Stimulated activated CD8-positive, alpha-beta memory T cell treated with anti-CD3 and anti-CD28 coated beads, Interleukin-7, amount 100 ng/mL, for 48 hours (primary cell): ENCODE results near the gene BIN2.

Source experiments
- DNase-seq, 2 donors: peaks; one replicate each; pipeline ENCODE4 v3.0.0-alpha.2; 2020; ENCODE audit warnings: low read depth in 1 of 2; ENCODE audit errors: extremely low read depth in 1 of 2

The BIN2 gene

DNA sequence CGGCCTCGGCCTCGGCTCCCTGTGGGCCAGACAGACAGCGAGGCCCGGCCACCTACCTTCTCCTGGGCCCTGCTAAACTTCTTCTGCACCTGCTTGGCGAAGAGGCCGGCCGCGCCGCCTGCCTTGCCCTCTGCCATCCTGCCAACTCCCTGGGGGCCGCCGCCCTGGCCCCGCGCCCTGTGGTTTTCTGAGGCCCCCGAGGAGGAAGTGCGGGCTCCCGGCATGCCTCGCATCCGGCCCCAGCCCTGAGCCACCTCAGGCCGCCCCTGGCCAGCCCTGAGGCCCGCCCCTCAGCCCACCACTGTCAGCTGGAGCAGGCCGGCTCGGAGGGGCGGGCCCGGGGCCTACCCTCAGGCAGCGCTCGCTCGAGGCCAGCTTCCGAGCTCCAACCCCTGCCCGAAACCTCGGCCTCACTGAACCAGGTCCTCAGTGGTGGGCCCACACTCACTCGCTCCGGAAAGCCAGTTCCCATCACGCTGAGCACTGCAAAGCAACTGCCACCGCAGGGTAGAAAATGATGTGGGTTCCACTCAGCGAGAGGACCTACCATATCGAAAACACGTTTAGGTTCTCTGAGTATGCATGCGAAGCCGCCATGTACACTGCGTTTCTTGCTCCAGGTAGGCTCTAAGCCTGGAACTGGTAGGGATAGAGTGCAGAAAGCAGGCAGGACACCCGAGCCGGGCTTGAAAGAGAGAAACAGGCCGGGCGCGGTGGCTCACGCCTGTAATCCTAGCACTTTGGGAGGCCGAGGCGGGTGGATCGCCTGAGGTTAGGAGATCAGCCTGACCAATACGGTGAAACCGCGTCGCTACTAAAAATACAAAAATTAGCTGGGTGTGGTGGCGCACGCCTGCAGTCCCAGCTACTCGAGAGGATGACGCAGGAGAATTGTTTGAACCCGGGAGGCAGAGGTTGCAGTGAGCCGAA lies at the start of gene BIN2:
TSS of gene BIN2 (minus strand) at position 209 of the 930 bp plus-strand sequence. CDS start at position 137, 72 bp downstream.
- DNase-seq, result peak; percentile 64 to 72

GRCh38 chr12:51373187-51373586 lies 49.2 kb upstream of the BIN2 start:
- DNase-seq, result no peak

DNA sequence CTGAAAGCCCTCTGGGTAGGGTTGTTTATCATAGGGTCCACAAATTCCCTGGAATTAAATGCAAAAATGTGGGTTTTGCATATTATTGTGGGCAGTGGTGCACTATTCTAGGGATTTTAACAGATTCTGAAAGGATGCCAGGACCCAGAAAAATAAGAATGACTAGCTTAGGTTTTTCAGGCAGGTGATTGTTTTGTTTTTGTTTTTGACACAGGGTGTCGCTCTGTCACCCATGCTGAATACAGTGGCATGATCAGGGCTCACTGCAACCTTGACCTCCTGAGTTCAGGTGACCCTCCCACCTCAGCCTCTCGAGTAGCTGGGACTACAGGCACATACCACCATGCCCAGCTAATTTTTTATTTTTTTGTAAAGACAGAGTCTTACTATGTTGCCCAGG lies 48.0 kb upstream of the BIN2 start:
- no peak for DNase-seq

- DNase-seq, result no peak
Measured at GRCh38 chr12:51371295-51371953, 47.5 kb upstream of the BIN2 start.

GRCh38 chr12:51370667-51371066 lies 46.7 kb upstream of the BIN2 start:
- no peak for DNase-seq

DNA sequence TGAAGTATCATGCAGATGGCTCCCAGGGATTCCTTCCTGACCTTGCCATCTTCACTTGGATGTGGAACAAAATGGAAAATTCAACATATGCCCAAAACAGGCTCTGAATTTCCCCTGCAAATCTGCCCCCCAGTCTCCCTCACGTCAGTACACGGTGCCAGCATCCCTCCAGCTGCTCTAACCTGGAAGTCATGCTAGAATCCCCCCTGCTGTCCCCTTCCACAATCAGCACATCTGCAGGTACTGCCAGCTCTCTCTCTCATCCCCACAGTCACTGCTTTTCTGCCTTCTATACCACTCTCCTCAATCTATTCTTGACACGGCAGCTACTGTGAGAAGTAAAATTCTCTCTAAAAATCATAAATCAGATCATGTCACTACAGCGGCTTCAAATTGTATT lies 45.6 kb upstream of the BIN2 start:
- no peak for DNase-seq

DNA sequence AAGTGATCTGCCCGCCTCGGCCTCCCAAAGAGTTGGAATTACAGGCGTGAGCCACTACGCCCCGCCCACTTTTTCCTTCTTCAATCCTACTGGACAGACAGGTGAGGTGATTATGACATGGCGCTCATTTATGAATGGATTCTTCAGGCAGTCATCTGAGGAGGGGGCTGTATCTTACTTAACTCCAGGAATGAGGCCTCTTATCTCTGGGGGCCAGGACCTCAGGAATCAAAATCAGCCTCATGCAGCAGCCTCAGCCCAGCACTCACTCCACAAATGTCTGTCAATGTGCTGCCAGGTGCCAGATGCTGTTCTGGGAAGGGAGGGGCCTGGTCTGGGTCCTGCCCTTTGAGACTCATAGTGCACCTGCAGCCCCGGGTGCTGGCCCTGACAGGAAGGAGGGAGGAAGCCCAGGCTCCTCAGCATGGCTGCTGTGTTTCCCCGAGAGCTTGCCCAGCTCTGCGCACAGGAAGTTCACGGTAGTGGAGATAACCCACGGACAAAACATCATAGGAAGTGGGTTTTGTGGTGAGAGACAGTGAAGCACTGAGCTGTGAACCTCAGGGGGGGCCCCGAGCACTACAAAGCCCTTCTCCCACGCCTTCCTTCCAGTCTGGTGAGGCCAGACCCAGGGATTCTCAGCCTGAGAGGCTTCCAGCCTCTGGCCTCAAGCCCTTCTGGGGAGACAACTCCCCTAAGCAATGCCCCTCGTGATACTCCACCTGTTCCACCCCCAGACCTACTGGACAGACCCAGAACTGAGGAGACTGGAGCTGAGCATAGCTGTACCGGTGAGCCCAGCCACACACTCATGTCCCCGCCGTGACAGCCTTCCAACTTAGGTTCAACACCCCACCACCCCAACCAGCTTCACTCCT lies 44.9 kb upstream of the BIN2 start:
- peak; percentile 73 to 86 for DNase-seq

DNA sequence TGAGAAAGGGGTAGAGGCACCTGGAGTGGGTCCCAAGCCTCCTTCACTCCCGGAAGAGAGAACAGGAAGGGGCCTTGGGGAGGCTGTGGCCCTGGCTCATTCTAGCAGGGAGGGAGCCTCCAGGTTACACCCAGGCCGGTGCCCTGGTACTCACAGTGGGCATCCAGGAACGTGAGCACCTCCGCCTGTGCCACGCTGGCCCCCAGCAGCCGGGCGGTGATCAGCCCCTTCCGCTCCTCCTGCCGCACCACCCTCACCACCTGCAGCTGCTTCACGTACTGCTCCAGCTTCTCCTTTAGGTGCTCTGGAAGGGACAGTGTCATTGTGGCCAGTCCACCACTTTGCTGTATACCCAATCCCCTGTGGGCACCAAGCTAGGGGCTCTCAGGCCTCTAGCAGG lies 41.3 kb upstream of the BIN2 start:
- DNase-seq, result no peak

GRCh38 chr12:51364001-51364400 lies 40.0 kb upstream of the BIN2 start:
- no peak for DNase-seq

DNA sequence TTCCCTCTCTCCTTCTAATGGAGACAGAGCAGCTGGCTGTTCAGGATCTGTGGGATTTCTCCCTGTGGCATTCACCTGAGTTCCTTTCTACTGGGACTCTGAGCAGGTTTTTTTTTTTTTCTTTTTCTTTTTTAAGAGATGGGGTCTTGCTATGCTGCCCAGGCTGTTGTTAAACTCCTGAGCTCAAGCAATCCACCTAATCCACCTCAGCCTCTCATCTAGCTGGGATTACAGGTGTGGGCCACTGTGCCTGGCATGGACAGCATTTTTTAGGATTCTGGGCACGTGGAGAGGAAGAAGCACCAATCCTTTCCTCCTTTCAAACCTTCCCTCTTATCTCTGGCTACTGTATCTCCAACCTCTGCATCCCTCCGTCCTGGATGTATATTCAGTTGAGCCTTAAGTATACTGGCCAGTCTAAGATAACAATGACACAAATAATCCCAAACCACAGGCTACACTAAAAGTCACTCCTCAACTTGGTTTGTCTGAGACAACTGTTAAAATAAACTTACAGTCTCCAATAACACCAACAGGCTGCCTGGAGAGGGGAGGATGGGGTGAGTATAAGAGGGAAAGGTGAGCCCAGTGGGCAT lies 38.9 kb upstream of the BIN2 start:
- DNase-seq, result no peak

DNA sequence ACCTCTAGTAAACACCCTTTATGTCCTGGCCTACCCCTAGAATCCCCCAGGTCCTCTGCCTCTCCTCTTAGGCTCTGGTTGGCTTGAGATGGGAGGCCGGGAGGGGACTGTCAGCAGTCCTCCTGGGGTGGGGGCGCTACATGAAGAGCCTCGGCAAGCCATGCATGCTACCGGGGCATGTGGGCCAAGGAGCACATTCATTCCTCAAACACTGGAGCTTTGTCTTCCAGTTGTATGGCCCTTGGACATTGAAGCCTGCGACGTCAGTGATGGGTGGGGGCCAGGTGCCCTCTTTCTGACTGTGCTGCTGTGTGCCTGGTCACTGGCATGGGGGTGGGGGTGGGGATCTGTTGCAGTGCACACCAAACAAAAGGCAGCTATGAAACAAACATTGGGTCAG lies 38.3 kb upstream of the BIN2 start:
- DNase-seq, result no peak

- DNase-seq, result no peak
Measured at GRCh38 chr12:51361161-51362016, 37.4 kb upstream of the BIN2 start.

DNA sequence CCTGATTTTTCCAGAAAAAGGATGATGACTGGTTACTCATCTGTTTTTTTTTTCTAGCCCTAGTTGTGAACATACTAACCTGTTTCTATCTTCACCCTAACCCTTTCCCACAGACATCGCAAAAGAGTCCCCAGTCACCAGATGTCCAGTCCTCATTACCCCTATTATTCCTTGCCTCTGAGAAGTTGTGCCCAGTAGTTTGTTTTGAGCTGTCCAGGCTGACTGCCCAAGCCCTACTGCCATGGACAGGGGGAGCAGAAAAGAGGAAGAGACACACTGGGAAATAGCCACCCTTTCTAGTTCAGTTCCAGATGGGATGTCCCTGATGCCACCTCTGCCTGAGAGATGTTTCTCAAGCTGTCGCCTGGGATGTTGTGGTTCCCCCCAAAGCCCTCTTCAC lies 36.3 kb upstream of the BIN2 start:
- no peak for DNase-seq

DNA sequence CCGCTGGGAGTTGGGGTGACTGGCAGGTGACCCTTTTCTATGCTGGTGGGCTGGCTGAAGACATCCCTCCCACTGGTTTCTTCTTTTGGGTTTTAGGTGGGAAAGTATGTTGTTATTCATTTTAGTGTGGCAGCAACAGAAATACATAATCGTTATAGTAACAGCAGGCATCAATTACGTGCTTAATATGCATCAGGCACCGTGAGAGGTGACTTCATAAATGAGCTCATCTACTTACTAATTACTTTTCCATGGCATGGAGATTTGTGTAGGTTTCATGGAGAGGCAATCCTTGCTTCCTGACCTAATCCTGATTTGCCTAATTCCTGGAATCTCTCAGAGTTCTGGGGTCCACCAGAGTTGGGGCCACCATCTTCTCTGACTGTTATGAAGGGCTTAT lies 35.9 kb upstream of the BIN2 start:
- DNase-seq, result no peak

GRCh38 chr12:51358496-51358895 lies 34.5 kb upstream of the BIN2 start:
- no peak for DNase-seq

GRCh38 chr12:51357374-51358047 lies 33.5 kb upstream of the BIN2 start:
- DNase-seq, result no peak

DNA sequence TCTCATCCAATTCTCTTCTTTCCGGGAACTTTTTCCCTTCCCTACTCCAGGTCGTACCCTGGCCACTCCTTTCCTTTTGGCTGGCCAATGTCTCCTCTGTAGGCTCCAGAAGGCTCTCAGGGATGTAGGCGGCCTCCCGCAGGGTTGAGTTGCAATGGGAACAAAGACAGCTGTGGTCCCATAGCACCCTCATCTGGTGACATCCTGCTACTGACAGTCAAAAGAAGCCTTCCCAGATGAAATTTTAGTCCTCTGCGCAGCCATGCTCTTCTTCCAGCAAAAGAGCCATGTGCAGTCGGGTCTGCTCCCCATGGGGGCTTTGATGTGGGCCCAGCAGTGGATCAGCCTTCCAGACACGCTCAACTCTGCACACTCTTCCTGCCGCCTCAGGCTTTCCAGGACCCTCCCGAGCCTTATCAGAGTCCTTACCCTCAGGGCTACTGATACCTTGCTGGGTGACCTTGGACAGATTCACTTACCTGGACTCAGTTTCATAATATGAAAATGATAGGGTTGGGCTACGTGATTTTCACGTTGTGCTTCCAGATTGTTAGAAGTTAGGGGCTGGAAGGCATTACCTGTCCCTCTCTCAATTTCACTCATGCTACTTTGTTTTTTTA lies 28.0 kb upstream of the BIN2 start:
- DNase-seq, result no peak

DNA sequence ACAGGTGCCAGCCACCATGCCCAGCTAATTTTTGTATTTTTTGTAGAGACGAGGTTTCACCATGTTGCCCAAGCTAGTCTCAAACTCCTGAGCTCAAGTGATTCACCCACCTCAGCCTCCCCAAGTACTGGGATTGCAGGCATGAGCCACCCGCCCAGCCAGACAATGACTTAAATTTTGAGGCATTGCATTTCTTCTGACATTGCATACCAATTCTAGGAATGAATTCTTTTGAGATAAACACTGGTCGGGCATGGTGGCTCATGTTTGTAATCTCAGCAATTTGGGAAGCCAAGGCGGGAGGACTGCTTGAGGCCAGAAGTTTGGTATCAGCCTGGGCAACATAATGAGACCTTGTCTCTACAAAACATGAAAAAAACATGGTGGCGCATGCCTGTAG lies 25.1 kb upstream of the BIN2 start:
- DNase-seq, result no peak

GRCh38 chr12:51348116-51348515 lies 24.1 kb upstream of the BIN2 start:
- no peak for DNase-seq
